ENCODE measurements around the gene FLNA. TPM values are rescaled to one million over a fixed set of nuclear protein-coding genes. Genes with fewer than 3 reads are reported as not detected.

Gene FLNA
- total RNA-seq, 2 donors from 2014 or later = 406 to 476 TPM

GRCh38 chrX:154365052-154365600 is 9.3 kb downstream of the FLNA start:
- DNase-seq (no peak), ATAC-seq (no peak)

GRCh38 chrX:154363706-154364439 is 10.6 kb downstream of the FLNA start:
- intact Hi-C loops (cut with DNase I) = no loop called here
- ATAC-seq (no peak), DNase-seq (no peak)

More at GRCh38 chrX:154365052-154365600, 9.3 kb downstream of the FLNA start:
- intact Hi-C loops (cut with DNase I) = no loop called here

- DNase-seq = no peak
- intact Hi-C loops (cut with DNase I) = no loop called here
- no peak for ATAC-seq
These were observed 12.2 kb downstream of the FLNA start for GRCh38 chrX:154362085-154362742.

DNA sequence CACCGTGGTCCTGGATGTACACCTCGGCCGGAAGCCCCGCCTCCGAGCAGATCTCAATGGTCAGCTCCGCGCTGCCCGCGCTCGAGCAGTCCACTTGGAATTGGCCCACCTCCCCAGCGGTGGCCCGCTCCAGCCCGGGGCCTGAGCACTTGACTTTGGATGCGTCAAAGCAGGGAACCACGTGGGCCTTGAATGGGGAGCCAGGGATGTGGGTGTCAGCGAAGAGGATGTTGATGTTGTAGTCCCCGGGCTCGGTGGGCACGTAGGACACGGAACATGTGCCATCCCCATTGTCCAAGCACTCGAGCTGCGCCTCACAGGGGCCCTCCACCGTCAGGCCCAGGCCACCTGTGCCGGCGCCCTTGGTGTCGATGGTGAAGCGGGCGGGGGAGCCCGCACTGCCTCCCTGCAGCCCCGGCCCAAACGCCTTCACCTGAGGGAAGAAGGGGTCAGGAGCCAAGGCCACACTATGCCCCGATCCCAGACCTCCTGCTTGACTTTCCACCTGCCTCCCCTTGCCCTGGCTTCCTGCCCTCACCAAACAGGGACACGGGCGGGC is 14.2 kb downstream of the FLNA start:
- intact Hi-C loops (cut with DNase I) = no loop called here
- no peak for DNase-seq
- ATAC-seq = no peak

- intact Hi-C loops (cut with DNase I) = no loop called here
- DNase-seq (no peak), ATAC-seq (no peak)
These were observed 14.9 kb downstream of the FLNA start for GRCh38 chrX:154359362-154360154.

DNA sequence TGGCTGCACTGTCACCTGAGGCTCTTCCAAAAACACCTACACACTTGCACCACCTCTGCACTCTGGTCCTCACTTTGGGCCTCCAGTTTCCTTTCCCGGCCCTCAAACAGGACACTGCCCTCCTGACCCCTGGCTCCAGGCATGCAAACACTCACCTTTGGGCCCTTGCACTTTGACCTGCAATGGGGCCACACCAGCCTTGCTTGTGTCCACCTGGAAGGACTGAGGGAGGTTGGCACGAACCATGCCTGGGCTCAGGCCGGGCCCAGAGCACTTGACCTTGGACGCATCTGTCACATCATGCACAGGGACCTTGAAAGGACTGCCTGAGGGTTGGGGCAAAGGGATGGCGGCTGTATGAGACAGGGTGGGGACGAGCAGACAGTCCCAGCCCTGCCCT is 15.6 kb downstream of the FLNA start:
- intact Hi-C loops (cut with DNase I) = no loop called here
- DNase-seq = no peak
- no peak for ATAC-seq

- DNase-seq = no peak
- intact Hi-C loops (cut with DNase I) = no loop called here
- ATAC-seq = no peak
These were observed 16.4 kb downstream of the FLNA start for GRCh38 chrX:154358011-154358410.

- DNase-seq (no peak), ATAC-seq (no peak)
- intact Hi-C loops (cut with DNase I) = no loop called here
These were observed 17.2 kb downstream of the FLNA start for GRCh38 chrX:154357205-154357604.

- intact Hi-C loops (cut with DNase I) = no loop called here
- no peak for ATAC-seq
- DNase-seq = no peak
These were observed 17.8 kb downstream of the FLNA start for GRCh38 chrX:154356596-154356995.

- ATAC-seq (no peak), DNase-seq (no peak)
- intact Hi-C loops (cut with DNase I) = no loop called here
These were observed 18.7 kb downstream of the FLNA start for GRCh38 chrX:154355776-154356140.

DNA sequence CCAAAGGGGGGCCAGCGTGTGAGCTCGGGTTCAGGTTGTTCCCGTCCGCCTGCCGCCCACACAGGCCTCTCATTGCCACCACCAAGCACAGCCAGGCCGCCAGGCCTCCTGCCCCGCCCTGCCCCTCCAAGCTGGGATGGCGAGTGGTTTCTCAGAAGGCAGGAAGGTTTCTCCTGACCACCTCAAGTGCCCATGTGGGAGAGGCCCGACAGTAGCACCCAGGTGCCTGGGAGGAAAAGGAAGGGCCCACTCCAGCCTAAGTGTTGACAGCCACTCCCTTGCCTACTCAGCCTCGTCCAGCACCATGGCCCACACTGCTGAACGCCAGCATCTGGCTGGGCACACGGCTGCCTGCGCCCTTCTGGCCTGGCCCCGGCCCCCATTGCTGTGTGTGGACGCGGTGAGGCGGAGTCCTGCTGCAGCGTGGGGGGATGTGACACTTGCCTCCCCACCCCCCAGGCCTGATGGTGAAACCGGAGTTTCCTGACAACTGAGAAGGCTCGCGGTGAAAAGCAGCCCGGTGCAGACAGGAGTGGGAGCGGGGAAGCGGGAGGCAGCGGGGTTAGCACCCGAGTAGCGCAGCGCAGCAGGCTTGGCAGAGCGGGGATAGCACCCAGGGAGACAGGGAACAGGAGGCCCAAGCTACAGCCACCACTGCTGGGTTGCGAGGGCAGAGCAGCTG is 19.2 kb downstream of the FLNA start:
- no peak for DNase-seq
- intact Hi-C loops (cut with DNase I) = no loop called here
- ATAC-seq = peak in 1 of 2 donors; percentile 4

DNA sequence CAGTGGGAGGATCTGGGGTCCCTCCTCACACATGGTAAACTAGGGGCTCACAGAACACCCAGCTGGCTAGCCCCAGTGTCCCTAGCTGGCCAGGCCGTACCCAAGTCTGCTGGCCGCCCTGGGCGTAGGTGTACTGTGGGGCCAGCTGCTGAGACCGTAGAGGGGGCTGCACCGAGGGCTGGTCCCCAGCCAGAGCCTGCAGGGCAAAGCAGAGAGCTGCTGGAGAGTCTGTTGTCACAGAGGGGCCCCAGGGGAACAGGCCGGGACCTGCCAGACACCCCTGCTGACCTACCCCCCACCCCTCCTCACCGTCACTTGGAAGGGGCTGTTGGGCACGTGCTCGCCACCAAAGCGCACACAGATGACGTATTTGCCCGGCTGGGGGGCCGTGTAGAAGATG is 19.9 kb downstream of the FLNA start:
- no peak for ATAC-seq
- no peak for DNase-seq
- intact Hi-C loops (cut with DNase I) = no loop called here

DNA sequence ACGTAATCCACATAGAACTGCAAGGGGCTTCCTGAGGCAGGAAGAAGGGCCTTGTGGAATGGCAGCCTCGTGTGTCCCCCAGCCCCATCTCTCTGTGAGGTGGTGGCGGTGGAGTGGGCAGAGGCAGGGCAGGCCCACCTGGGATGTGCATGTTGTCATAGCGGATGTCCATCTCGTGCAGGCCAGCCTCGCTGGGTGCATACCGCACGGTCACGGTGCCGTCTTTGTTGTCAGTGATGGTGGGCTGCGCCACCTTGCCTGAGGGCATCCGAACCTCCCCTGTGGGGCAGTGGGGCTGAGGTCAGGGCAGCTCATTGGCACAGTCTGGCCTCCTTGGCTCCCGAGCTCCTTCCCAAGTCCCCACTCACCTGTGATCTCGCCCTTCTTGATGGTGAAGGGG is 20.4 kb downstream of the FLNA start:
- DNase-seq (no peak), ATAC-seq (no peak)
- intact Hi-C loops (cut with DNase I) = no loop called here

DNA sequence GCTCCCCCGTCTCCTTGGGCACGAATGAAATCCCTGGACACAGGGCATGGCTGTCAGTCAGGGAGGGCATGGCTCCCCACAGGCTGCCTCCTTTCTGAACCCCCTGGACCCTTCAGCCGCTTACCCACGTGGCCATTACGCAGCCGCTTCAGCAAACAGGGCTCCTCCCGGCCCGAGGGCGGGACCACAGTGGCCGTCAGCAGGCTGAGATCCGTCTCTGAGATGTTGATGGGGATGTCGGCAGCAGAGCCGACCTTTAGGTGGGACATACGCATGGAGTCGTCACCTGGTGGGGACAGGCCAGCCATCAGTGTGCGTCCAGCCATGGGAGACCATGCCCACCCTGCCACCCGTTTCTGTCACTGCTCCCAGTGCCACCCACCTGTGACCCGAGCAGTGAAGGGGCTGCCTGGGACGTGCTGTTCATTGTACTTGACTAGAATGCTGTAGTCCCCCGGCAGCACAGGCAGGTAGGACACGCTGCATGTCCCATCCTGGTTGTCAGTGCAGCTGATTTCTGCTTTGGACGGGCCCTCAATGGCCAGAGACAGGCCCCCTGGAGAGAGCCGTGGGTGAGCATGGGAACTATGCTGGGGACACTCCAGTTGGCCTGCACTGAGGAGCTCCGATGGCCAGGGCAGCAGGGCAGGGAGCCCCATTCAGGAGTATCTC is 21.1 kb downstream of the FLNA start:
- no peak for DNase-seq
- intact Hi-C loops (cut with DNase I) = no loop called here
- ATAC-seq = no peak

DNA sequence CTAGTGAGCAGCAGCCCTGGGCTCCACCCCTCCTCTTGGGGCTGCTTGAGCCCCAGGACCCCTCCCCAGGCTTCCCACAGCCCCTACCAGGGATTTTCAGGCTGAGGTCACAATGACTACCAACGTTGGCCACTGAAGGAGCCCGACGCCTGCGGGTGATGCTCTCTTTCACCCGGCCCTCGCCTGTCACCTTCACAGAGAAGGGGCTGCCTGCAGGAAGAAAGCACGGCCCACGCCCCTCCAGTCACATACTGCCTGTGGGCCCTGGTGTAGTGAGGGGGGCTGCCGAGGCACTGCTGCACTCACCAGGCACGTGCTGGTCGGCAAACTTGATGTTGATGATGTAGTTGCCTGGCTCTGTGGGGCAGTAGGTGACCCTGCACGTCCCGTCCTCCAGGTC is 22.0 kb downstream of the FLNA start:
- ATAC-seq (no peak), DNase-seq (no peak)
- intact Hi-C loops (cut with DNase I) = no loop called here

DNA sequence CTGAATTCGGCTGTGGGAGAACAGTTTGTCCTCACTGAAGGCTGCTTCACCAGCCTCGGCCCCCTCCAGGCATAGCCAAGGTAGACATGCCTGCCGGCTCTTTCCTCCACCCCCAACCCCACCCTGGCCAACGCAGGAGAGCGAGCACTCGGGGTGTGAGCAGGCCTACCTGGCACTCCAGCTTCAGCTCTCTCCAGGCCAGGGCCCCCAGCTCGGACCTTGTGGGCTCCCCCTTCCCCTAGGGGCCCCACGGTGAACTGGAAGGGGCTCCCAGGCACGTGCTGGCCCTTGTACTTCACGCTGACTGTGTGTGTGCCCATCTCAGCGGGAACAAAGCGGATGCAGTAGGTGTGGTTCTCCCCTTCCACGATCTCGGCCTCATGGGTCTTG is 22.4 kb downstream of the FLNA start:
- ATAC-seq (no peak), DNase-seq (no peak)
- intact Hi-C loops (cut with DNase I) = no loop called here

GRCh38 chrX:154351183-154352011 is 23.0 kb downstream of the FLNA start:
- intact Hi-C loops (cut with DNase I) = no loop called here
- DNase-seq (peak; percentile 21), ATAC-seq (no peak)

Data from left cardiac atrium (tissue), 4 donors.